HCT116 (cell line): ENCODE measurements around the gene HNF4A. TPM values are rescaled to one million over a fixed set of nuclear protein-coding genes. Genes with fewer than 3 reads are reported as not detected.

Experiments
- ATAC-seq: fragments of 200-7000 bp; cut with Tn5 transposase; 2 replicates; pipeline ENCODE4 v1.9.1; 2020; ENCODE audit warnings: mild to moderate bottlenecking, moderate library complexity
- BruUV-seq: library from RNA; stranded (reverse); fragments of 400-500 nt; replicated peaks from 2 replicates; lab custom pipeline; 2021; lab: Mats Ljungman, UMichigan
- CTCF ChIA-PET: fragments of 300-600 bp; sonication (Branson Sonifier 250); formaldehyde crosslinking; loops from one replicate; lab custom pipeline; 2021; ENCODE audit warnings: antibody characterized with exemption; lab: Charles Lee
- POLR2A ChIA-PET: fragments of 300-600, 350-600 bp; sonication (Branson Sonifier 250); formaldehyde crosslinking; loops from one replicate; lab custom pipeline; 2021; ENCODE audit warnings: antibody characterized with exemption; lab: Charles Lee
- RAD21 ChIA-PET, 2 experiments: fragments of 300-600 bp; sonication (Branson Sonifier 250); formaldehyde crosslinking; loops; one replicate each; lab custom pipeline; 2023; ENCODE audit warnings: low total read pairs in 2 of 2; ENCODE audit not compliant: uncharacterized antibody in 2 of 2, unreplicated experiment in 2 of 2, low non-redundant PET in 1 of 2; lab: Charles Lee
- DNase-seq: peaks from one replicate; pipeline ENCODE4 v3.0.0-alpha.2; 2010; ENCODE audit warnings: low read depth, low spot score
- H2AFZ ChIP-seq: fragments of 200-600 bp; shearing (Covaris generic), sonication (generic); 2 replicates; pipeline ENCODE4 v1.6.1; 2017; ENCODE audit warnings: low read depth, mixed run types, mixed read lengths, antibody characterized with exemption, low read length; ENCODE audit not compliant: poor library complexity, severe bottlenecking
- H3K27ac ChIP-seq: 2 replicates; pipeline ENCODE4 v1.5.1; 2012; ENCODE audit warnings: low read depth, low read length
- H3K27me3 ChIP-seq: fragments of 200-600 bp; sonication (generic); 2 replicates; pipeline ENCODE4 v1.6.1; 2016; ENCODE audit warnings: mixed run types, low read length, mixed read lengths; ENCODE audit not compliant: insufficient read depth
- H3K36me3 ChIP-seq, 2 experiments: fragments of 200-500 bp in 1 of 2; fragments of 200-600 bp in 1 of 2; sonication (Bioruptor generic) in 1 of 2; sonication (generic) in 1 of 2; 2 replicates each; pipeline versions ENCODE4 v1.5.1 to v1.6.1; 2014 to 2016; ENCODE audit warnings: low read length in 2 of 2, inconsistent platforms in 1 of 2, mixed read lengths in 1 of 2, mixed run types in 1 of 2; ENCODE audit not compliant: insufficient read depth in 2 of 2, control insufficient read depth in 1 of 2
- H3K4me1 ChIP-seq, 2 experiments: fragments of 200-600 bp in 1 of 2; sonication (generic) in 1 of 2; 2 replicates each; pipeline versions ENCODE4 v1.5.1 to v1.6.1; 2012 to 2017; ENCODE audit warnings: low read length in 2 of 2, inconsistent platforms in 1 of 2, mild to moderate bottlenecking in 1 of 2, mixed read lengths in 1 of 2, mixed run types in 1 of 2, moderate library complexity in 1 of 2; ENCODE audit not compliant: insufficient read depth in 2 of 2, control insufficient read depth in 1 of 2
- H3K4me2 ChIP-seq: fragments of 200-600 bp; sonication (generic); 2 replicates; pipeline ENCODE4 v1.6.1; 2017; ENCODE audit warnings: mixed run types, low read length, mixed read lengths
- H3K4me3 ChIP-seq, 2 experiments: fragments of 200-600 bp in 1 of 2; sonication (generic) in 1 of 2; replicated peaks in 1 of 2; 2 replicates each; pipeline ENCODE4 v1.5.1; 2011 to 2016; ENCODE audit warnings: low read length in 2 of 2, control low read depth in 1 of 2, low read depth in 1 of 2, mild to moderate bottlenecking in 1 of 2, mixed read lengths in 1 of 2, mixed run types in 1 of 2
- H3K79me2 ChIP-seq: fragments of 200-600 bp; sonication (generic); 2 replicates; pipeline ENCODE4 v1.6.1; 2017; ENCODE audit warnings: mild to moderate bottlenecking, mixed run types, low read length, moderate library complexity, mixed read lengths; ENCODE audit not compliant: insufficient read depth
- H3K9ac ChIP-seq: fragments of 200-600 bp; sonication (generic); 2 replicates; pipeline ENCODE4 v1.6.1; 2016; ENCODE audit warnings: low read length, mixed read lengths
- H3K9me2 ChIP-seq: fragments of 200-600 bp; sonication (generic), shearing (Covaris generic); 2 replicates; pipeline ENCODE4 v1.6.1; 2017; ENCODE audit warnings: mixed run types, mild to moderate bottlenecking, moderate library complexity; ENCODE audit not compliant: insufficient read depth
- H3K9me3 ChIP-seq, 2 experiments: fragments of 200-500 bp in 1 of 2; fragments of 200-600 bp in 1 of 2; sonication (Bioruptor generic) in 1 of 2; sonication (generic) in 1 of 2; 2 replicates each; pipeline ENCODE4 v1.6.1; 2014 to 2017; ENCODE audit warnings: low read length in 2 of 2, mixed read lengths in 2 of 2, inconsistent platforms in 1 of 2, low read depth in 1 of 2, mild to moderate bottlenecking in 1 of 2, mixed run types in 1 of 2, moderate library complexity in 1 of 2; ENCODE audit not compliant: control insufficient read depth in 1 of 2, insufficient read depth in 1 of 2
- H4K20me1 ChIP-seq: fragments of 200-600 bp; sonication (generic), shearing (Covaris generic); 2 replicates; pipeline ENCODE4 v1.6.1; 2017; ENCODE audit warnings: mixed run types, mild to moderate bottlenecking, moderate library complexity; ENCODE audit not compliant: insufficient read depth
- CEBPB ChIP-seq: IDR thresholded peaks from 2 replicates; pipeline ENCODE4 v1.6.1; 2012; ENCODE audit warnings: low read depth
- ELF1 ChIP-seq: IDR thresholded peaks from 2 replicates; pipeline ENCODE4 v1.6.1; 2012; ENCODE audit warnings: low read depth, borderline replicate concordance
- EZH2phosphoT487 ChIP-seq: fragments of 200-600 bp; IDR thresholded peaks from 2 replicates; pipeline ENCODE4 v1.6.1; 2018; ENCODE audit warnings: antibody characterized with exemption, borderline replicate concordance
- FOSL1 ChIP-seq: IDR thresholded peaks from 2 replicates; pipeline ENCODE4 v1.6.1; 2012; ENCODE audit warnings: low read depth
- JUND ChIP-seq: IDR thresholded peaks from 2 replicates; pipeline ENCODE4 v1.6.1; 2012
- POLR2A ChIP-seq: IDR thresholded peaks from 2 replicates; pipeline ENCODE4 v1.7.0; 2011; ENCODE audit warnings: borderline replicate concordance; ENCODE audit not compliant: insufficient read depth, insufficient read length; ENCODE audit errors: extremely low read depth
- POLR2AphosphoS5 ChIP-seq: IDR thresholded peaks from 2 replicates; pipeline ENCODE4 v1.6.1; 2011; ENCODE audit warnings: mild to moderate bottlenecking, low read depth, low read length, moderate library complexity
- RAD21 ChIP-seq: IDR thresholded peaks from 2 replicates; pipeline ENCODE4 v1.6.1; 2012; ENCODE audit warnings: low read depth, mild to moderate bottlenecking
- REST ChIP-seq: IDR thresholded peaks from 2 replicates; pipeline ENCODE4 v1.6.1; 2012; ENCODE audit warnings: low read depth
- TCF7L2 ChIP-seq: IDR thresholded peaks from 2 replicates; pipeline ENCODE4 v1.7.0; 2011; ENCODE audit warnings: borderline replicate concordance, inconsistent platforms; ENCODE audit not compliant: insufficient read depth, insufficient read length; ENCODE audit errors: extremely low read depth
- ZFX ChIP-seq: fragments of 450-650 bp; IDR thresholded peaks from 2 replicates; pipeline ENCODE4 v1.6.1; 2017
- ZNF274 ChIP-seq: fragments of 200-500 bp; sonication (Bioruptor generic); IDR thresholded peaks from 2 replicates; pipeline ENCODE4 v1.6.1; 2014; ENCODE audit warnings: mild to moderate bottlenecking, low read depth, low read length, inconsistent platforms
- intact Hi-C: fragments of 100-400 bp; cut with micrococcal nuclease; formaldehyde crosslinking; loops from 2 replicates; pipeline ENCODE4 v1.10.0; 2022
- total RNA-seq: library from RNA; stranded (reverse); gene quantifications from one replicate; pipeline ENCODE4 v1.2.1, GENCODE V29; 2021; ENCODE audit not compliant: unreplicated experiment

Gene HNF4A
- total RNA-seq, 1 experiment from 2014 or later = 7.4 TPM

GRCh38 chr20:44427804-44428173 is 72.3 kb downstream of the HNF4A start (continued):
- TF ChIP-seq REST (no peak), JUND (no peak), TCF7L2 (no peak), EZH2phosphoT487 (no peak), POLR2AphosphoS5 (no peak)
- TF ChIP-seq, all 23 proteins: peak for 0

GRCh38 chr20:44428174-44429016 is 72.9 kb downstream of the HNF4A start:
- ChIA-PET POLR2A (no interaction called here), RAD21 (no interaction called here), CTCF (no interaction called here)
- Histone ChIP-seq H3K4me3 (no peak overlapping the region), H3K4me1 (no peaks in the 10 kb centered on the region), H3K9ac (no peak overlapping the region), H3K27me3 (no peaks in the 10 kb centered on the region), H3K9me2 (no peaks in the 10 kb centered on the region), H3K36me3 (no peaks in the 10 kb centered on the region), H3K27ac (no peak overlapping the region), H3K9me3 (no peaks in the 10 kb centered on the region), H2AFZ (no peak overlapping the region), H4K20me1 (no peaks in the 10 kb centered on the region), H3K4me2 (no peak overlapping the region), H3K79me2 (no peaks in the 10 kb centered on the region)
- no peak for TF ChIP-seq POLR2A
- no peak for TF ChIP-seq ELF1
- no peak for TF ChIP-seq JUND
- TF ChIP-seq RAD21 = no peak
- TF ChIP-seq CEBPB = no peak
- TF ChIP-seq FOSL1 = no peak
- no peak for TF ChIP-seq ZFX
- TF ChIP-seq ZNF274 = no peak
- TF ChIP-seq TCF7L2 = no peak
- intact Hi-C loops = no loop called here
- DNase-seq (no peak), ATAC-seq (no peak)
- no TSS peak for BruUV-seq
